ENCODE results near the gene WNT3. TPM values are rescaled to one million over a fixed set of nuclear protein-coding genes. Genes with fewer than 3 reads are reported as not detected.

The WNT3 gene
- total and polyA plus RNA-seq, 2 experiments from 2014 or later: 2.1 to 3.0 TPM

GRCh38 chr17:46832331-46832821 is 13.9 kb upstream of the WNT3 start:
- Histone ChIP-seq H3F3A (ENCODE audit: insufficient read depth) (peaks cover 13% of the 10 kb centered on the region), H3K4me2 (ENCODE audit: unreplicated experiment) (no peak overlapping the region), H3K27ac (no peak overlapping the region), H3K27me3 (replicated peaks; ENCODE audit: insufficient read depth) (no peaks in the 10 kb centered on the region), H3K9me2 (ENCODE audit: insufficient read depth) (no peaks in the 10 kb centered on the region), H3K9me3 (ENCODE audit: low read depth) (no peaks in the 10 kb centered on the region), H3K36me3 (ENCODE audit: low read depth) (no peaks in the 10 kb centered on the region), H2AFZ (no peak overlapping the region), H3K9ac (no peak overlapping the region), H3K4me1 (ENCODE audit: insufficient read depth) (peaks cover 12% of the 10 kb centered on the region), H3K4me3 (no peak overlapping the region), H4K20me1 (ENCODE audit: insufficient read depth) (no peaks in the 10 kb centered on the region), H3K79me2 (ENCODE audit: insufficient read depth) (no peaks in the 10 kb centered on the region)
- in situ Hi-C loops (cut with MboI): no loop called here
- no peak for DNase-seq
- no peak for TF ChIP-seq EZH2 (IDR thresholded peaks at IDR 0.05; ENCODE audit: insufficient read depth, poor library complexity, severe bottlenecking)
- TF ChIP-seq EZH2phosphoT487 (IDR thresholded peaks at IDR 0.05; ENCODE audit: insufficient read depth, low read depth): no peak
- WGBS, 2 experiments (ENCODE audit: low coverage in 1 of 2, low lambda C conversion rate in 2 of 2, missing lambda C conversion rate in 2 of 2): 81 to 87% methylated on average over 7 to 11 of the region's 11 CpGs

- Histone ChIP-seq H3K4me2 (ENCODE audit: unreplicated experiment) (no peak overlapping the region), H3K27ac (no peak overlapping the region), H3K27me3 (replicated peaks; ENCODE audit: insufficient read depth) (no peaks in the 10 kb centered on the region), H2AFZ (no peak overlapping the region), H3K79me2 (ENCODE audit: insufficient read depth) (no peaks in the 10 kb centered on the region), H3K9me2 (ENCODE audit: insufficient read depth) (no peaks in the 10 kb centered on the region), H4K20me1 (ENCODE audit: insufficient read depth) (no peaks in the 10 kb centered on the region), H3K9ac (no peak overlapping the region), H3K4me1 (ENCODE audit: insufficient read depth) (peaks cover 12% of the 10 kb centered on the region), H3K4me3 (no peak overlapping the region), H3K36me3 (ENCODE audit: low read depth) (no peaks in the 10 kb centered on the region), H3F3A (ENCODE audit: insufficient read depth) (peaks cover 13% of the 10 kb centered on the region), H3K9me3 (ENCODE audit: low read depth) (no peaks in the 10 kb centered on the region)
- no peak for DNase-seq
- TF ChIP-seq EZH2phosphoT487 (IDR thresholded peaks at IDR 0.05; ENCODE audit: insufficient read depth, low read depth) (no peak), EZH2 (IDR thresholded peaks at IDR 0.05; ENCODE audit: insufficient read depth, poor library complexity, severe bottlenecking) (no peak)
- in situ Hi-C loops (cut with MboI): no loop called here
- WGBS, 2 experiments (ENCODE audit: low coverage in 1 of 2, low lambda C conversion rate in 2 of 2, missing lambda C conversion rate in 2 of 2): 82 to 83% methylated on average over 12 to 13 of the region's 14 CpGs
These were observed 13.3 kb upstream of the WNT3 start for GRCh38 chr17:46831573-46832330.

GRCh38 chr17:46827274-46827673 is 8.8 kb upstream of the WNT3 start:
- Histone ChIP-seq H3K27me3 (replicated peaks; ENCODE audit: insufficient read depth) (peaks cover 5% of the 10 kb centered on the region), H4K20me1 (ENCODE audit: insufficient read depth) (no peaks in the 10 kb centered on the region), H3K9ac (no peak overlapping the region), H3K4me1 (ENCODE audit: insufficient read depth) (no peaks in the 10 kb centered on the region), H2AFZ (no peak overlapping the region), H3K4me3 (no peak overlapping the region), H3K79me2 (ENCODE audit: insufficient read depth) (no peaks in the 10 kb centered on the region), H3K4me2 (ENCODE audit: unreplicated experiment) (no peak overlapping the region), H3K9me3 (ENCODE audit: low read depth) (no peaks in the 10 kb centered on the region), H3F3A (ENCODE audit: insufficient read depth) (no peaks in the 10 kb centered on the region), H3K36me3 (ENCODE audit: low read depth) (no peaks in the 10 kb centered on the region), H3K27ac (no peak overlapping the region), H3K9me2 (ENCODE audit: insufficient read depth) (no peaks in the 10 kb centered on the region)
- no peak for TF ChIP-seq EZH2 (IDR thresholded peaks at IDR 0.05; ENCODE audit: insufficient read depth, poor library complexity, severe bottlenecking)
- no peak for TF ChIP-seq EZH2phosphoT487 (IDR thresholded peaks at IDR 0.05; ENCODE audit: insufficient read depth, low read depth)
- in situ Hi-C loops (cut with MboI): loop anchor here (10.0 kb wide), 1 partner anchor 52 kb away; no protein-coding TSS in a partner anchor
- no peak for DNase-seq
- WGBS, 2 experiments (ENCODE audit: low coverage in 1 of 2, low lambda C conversion rate in 2 of 2, missing lambda C conversion rate in 2 of 2): 57 to 63% methylated on average over 2 of the region's 2 CpGs

- Histone ChIP-seq H3K36me3 (ENCODE audit: low read depth) (no peaks in the 10 kb centered on the region), H3K79me2 (ENCODE audit: insufficient read depth) (no peaks in the 10 kb centered on the region), H3K27ac (no peak overlapping the region), H3K9me3 (ENCODE audit: low read depth) (no peaks in the 10 kb centered on the region), H3F3A (ENCODE audit: insufficient read depth) (no peaks in the 10 kb centered on the region), H4K20me1 (ENCODE audit: insufficient read depth) (no peaks in the 10 kb centered on the region), H2AFZ (no peak overlapping the region), H3K27me3 (replicated peaks; ENCODE audit: insufficient read depth) (peaks cover 16% of the 10 kb centered on the region), H3K4me2 (ENCODE audit: unreplicated experiment) (no peak overlapping the region), H3K9ac (no peak overlapping the region), H3K4me1 (ENCODE audit: insufficient read depth) (no peaks in the 10 kb centered on the region), H3K4me3 (no peak overlapping the region), H3K9me2 (ENCODE audit: insufficient read depth) (no peaks in the 10 kb centered on the region)
- TF ChIP-seq EZH2phosphoT487 (IDR thresholded peaks at IDR 0.05; ENCODE audit: insufficient read depth, low read depth) (no peak), EZH2 (IDR thresholded peaks at IDR 0.05; ENCODE audit: insufficient read depth, poor library complexity, severe bottlenecking) (no peak)
- WGBS, 2 experiments (ENCODE audit: low coverage in 1 of 2, low lambda C conversion rate in 2 of 2, missing lambda C conversion rate in 2 of 2): 46 to 56% methylated on average over 1 of the region's 1 CpG
- DNase-seq: no peak
- in situ Hi-C loops (cut with MboI): loop anchor here (10.0 kb wide), 1 partner anchor 51 kb away; no protein-coding TSS in a partner anchor
These were observed 7.6 kb upstream of the WNT3 start for GRCh38 chr17:46826116-46826515.
